ENCODE data around the gene BSDC1. TPM values are rescaled to one million over a fixed set of nuclear protein-coding genes. Genes with fewer than 3 reads are reported as not detected.

Gene BSDC1, protein sequence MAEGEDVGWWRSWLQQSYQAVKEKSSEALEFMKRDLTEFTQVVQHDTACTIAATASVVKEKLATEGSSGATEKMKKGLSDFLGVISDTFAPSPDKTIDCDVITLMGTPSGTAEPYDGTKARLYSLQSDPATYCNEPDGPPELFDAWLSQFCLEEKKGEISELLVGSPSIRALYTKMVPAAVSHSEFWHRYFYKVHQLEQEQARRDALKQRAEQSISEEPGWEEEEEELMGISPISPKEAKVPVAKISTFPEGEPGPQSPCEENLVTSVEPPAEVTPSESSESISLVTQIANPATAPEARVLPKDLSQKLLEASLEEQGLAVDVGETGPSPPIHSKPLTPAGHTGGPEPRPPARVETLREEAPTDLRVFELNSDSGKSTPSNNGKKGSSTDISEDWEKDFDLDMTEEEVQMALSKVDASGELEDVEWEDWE
- 58.4 TPM for total RNA-seq

DNA sequence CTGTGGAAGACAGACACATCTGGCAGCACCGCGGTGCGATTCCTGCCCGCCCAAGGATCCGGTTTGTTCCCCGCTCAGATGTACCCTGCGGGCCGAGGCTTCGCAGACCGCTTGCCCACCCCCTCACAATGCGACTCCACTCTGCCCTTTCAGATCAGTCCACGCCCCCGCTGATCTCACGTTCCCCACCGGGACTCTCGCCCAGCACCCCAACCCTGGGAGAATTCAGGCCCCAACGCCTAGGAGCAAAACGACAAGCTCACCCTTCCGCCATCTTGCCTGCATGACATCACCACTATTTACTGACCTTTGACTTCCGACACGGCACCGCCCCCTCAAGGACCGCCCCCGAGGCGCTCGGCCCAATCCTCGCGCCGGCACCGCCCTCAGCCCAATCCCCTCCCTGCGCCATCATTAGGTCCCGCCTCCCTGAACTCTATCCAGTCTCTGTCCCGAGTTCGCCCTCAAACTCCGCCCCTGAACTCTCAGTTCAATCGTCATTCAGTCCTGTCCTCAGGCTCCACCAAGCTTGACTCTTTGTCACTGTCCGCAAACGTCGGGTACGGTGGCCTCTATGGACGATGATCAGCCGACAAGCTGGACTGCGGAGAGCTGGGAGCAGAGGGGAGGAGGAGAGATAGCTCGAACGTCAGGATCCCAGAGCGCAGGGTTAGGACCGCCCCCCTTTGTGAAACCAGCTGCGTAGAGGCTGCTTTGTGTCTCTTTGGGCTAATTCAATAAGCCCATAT is at the start of gene BSDC1:
TSS of gene BSDC1 (minus strand) at position 301 of the 749 bp plus-strand sequence. CDS start at position 274, 27 bp downstream.

DNA sequence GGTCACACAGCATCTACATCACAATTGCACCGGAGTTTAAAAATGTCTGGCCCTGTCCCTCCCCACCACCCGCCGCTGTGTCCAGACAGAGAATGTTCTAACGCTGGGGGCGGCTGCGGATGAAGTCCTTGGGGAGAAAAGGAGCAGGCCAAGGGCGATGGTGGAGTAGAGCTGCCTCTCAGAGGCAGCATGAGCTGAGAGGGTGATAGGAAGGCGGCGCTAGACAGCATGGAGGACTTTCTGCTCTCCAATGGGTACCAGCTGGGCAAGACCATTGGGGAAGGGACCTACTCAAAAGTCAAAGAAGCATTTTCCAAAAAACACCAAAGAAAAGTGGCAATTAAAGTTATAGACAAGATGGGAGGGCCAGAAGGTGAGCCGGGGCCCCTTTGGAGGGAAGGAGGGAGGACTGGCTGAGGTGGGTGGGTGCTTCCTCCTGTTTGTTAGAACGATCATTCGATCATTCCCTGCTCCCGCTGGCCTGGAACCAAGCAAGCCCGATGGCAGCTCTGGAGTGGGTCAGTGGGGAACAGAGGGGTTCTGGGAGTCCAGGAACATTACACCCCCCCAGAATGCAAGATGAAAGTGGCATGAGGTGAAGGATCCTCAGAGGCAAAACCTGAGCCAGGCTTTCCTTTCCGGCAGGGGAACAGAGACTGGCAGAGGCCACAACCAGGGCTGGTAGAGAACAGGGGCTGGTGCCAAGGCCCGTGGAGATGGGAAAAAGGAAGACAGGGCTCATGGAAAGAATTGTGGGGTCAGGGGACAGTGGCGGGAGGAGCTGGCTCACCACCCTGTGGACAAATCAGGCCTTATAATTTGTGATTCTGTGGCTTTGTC is 31.5 kb downstream of the BSDC1 start, which contains the start of the genes FAM229A and TSSK3:
TSS of gene FAM229A (minus strand) at position 12 of the 840 bp plus-strand sequence. CDS start 394 bp downstream, outside the sequence.
TSS of gene TSSK3 (plus strand) at position 66 of the 840 bp plus-strand sequence. CDS start at position 229, 163 bp downstream.

DNA sequence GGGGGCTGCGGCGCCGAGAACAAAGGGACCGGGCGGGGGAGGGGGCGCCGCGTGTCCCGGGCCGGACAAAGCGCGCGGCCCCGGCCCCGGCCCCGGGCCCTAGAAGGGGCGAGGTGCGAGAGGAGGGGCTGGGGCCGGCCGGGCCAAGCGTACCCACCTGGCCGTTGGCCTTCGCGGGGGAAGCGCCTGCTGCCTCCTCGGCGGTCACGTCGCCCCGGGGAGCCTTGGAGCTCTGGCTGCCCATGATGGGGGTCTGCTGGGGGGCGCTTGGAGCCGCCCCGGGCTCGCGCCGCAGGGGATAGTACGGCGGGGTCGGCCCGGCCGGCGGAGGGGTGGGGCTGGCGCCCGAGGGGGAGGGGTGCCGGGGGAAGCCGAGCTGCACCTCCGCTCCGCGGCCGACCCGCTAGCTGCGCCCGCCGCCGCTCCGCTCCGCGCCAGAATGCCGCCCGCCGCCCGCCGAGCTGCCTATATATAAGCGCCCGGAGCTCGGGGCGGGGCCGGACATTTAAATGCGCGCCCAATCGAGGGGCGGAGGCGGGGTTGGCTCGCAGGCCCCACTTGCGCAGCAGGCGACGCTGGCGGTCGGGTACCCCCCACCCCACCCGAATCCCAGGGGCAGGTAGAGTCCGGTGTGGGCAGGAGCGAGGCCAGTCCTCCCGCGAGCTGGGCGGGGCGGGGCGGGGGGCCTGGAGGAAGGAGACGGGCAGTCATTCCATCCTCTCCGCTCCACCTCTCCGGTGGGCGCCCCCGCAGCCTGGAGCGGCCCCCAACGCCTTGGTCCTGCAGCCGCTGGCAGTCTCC is 58.3 kb downstream of the BSDC1 start, which contains the start of gene MARCKSL1:
TSS of gene MARCKSL1 (minus strand) at position 444 of the 801 bp plus-strand sequence. CDS start at position 244, 200 bp downstream.

Other genes with a start within 250 kb of the BSDC1 start
- 26.3 TPM for gene TXLNA, start 214.8 kb downstream of the BSDC1 start, total RNA-seq
- 23.5 TPM for gene CCDC28B, start 193.8 kb downstream of the BSDC1 start, total RNA-seq
- 4.6 TPM for gene IQCC, start 188.8 kb downstream of the BSDC1 start, total RNA-seq
- gene DCDC2B, start 185.4 kb downstream of the BSDC1 start, total RNA-seq = not detected
- gene TMEM234, start 172.1 kb downstream of the BSDC1 start, total RNA-seq = 14.8 TPM
- gene EIF3I, start 172.0 kb downstream of the BSDC1 start, total RNA-seq = 107 TPM
- gene FAM167B, start 147.2 kb downstream of the BSDC1 start, total RNA-seq = 0.46 TPM
- gene LCK, start 143.2 kb downstream of the BSDC1 start, total RNA-seq = 0.23 TPM
- gene HDAC1, start 102.4 kb downstream of the BSDC1 start, total RNA-seq = 27.0 TPM
- 264 TPM for gene MARCKSL1, start 58.2 kb downstream of the BSDC1 start, total RNA-seq
- gene FAM229A, start 32.0 kb downstream of the BSDC1 start, total RNA-seq = 2.3 TPM
- not detected for gene TSSK3, start 31.9 kb downstream of the BSDC1 start, total RNA-seq
- 16.4 TPM for gene ZBTB8B, start 70.6 kb upstream of the BSDC1 start, total RNA-seq
- gene ZBTB8A, start 145.0 kb upstream of the BSDC1 start, total RNA-seq = 25.8 TPM

All from diencephalon (tissue), 1 donor.